ENCODE measurements around the gene TULP3. TPM values are rescaled to one million over a fixed set of nuclear protein-coding genes. Genes with fewer than 3 reads are reported as not detected.

The TULP3 gene
- total and polyA plus RNA-seq, 2 donors (not counting 3 experiments of a cell fraction or from before 2014, with no cell fraction given), result 30.8 to 31.0 TPM

GRCh38 chr12:2960996-2961616 is 70.4 kb downstream of the TULP3 start:
- Histone ChIP-seq H3K4me3 (replicated peaks in 1 of 3; ENCODE audit: insufficient read depth in 1 of 3, low read depth in 1 of 3, low read length in 3 of 3) (peak overlapping the region in 2 of 3 experiments; percentile 55 to 65), H2AFZ (ENCODE audit: low read depth, low read length) (no peak overlapping the region), H3K4me2 (ENCODE audit: insufficient read depth, low read length) (peak overlapping the region; percentile 88), H4K20me1 (replicated peaks; ENCODE audit: control insufficient read depth, extremely low read depth, insufficient read depth, low read length) (no peaks in the 10 kb centered on the region), H3K79me2 (ENCODE audit: control insufficient read depth, insufficient read depth, low read length) (peaks cover 47% of the 10 kb centered on the region), H3K9ac (replicated peaks; ENCODE audit: extremely low read depth, insufficient read depth, low read length) (no peak overlapping the region), H3K4me1 (ENCODE audit: control insufficient read depth, extremely low read depth, insufficient read depth, low read length) (peaks cover 48% of the 10 kb centered on the region), H3K36me3 (ENCODE audit: control insufficient read depth in 2 of 2, extremely low read depth in 1 of 2, insufficient read depth in 2 of 2, low read length in 2 of 2) (no peaks in the 10 kb centered on the region), H3K27ac (ENCODE audit: insufficient read depth, low read depth, low read length) (no peak overlapping the region), H3K9me3 (replicated peaks; ENCODE audit: control insufficient read depth, insufficient read depth, low read length) (no peaks in the 10 kb centered on the region), H3K9me1 (replicated peaks; ENCODE audit: control insufficient read depth, extremely low read depth, insufficient read depth, low read length) (no peaks in the 10 kb centered on the region), H3K27me3 (ENCODE audit: control insufficient read depth in 2 of 2, insufficient read depth in 2 of 2, low read length in 2 of 2) (no peaks in the 10 kb centered on the region)
- peak; percentile 48 for DNase-seq (ENCODE audit: low read depth, low spot score)
- dilution Hi-C loops (cut with MboI; ENCODE audit: extremely low pct_ligation_motif_present, low sequenced_read_pairs), result no loop called here
- TF ChIP-seq CTCF (IDR thresholded peaks at IDR 0.05; ENCODE audit: extremely low read depth in 1 of 2, insufficient read depth in 1 of 2, low read depth in 1 of 2, low read length in 2 of 2) (no peak), MYC (IDR thresholded peaks at IDR 0.05; ENCODE audit: low read depth, low read length) (no peak)
- ChIA-PET POLR2A (no interaction called here), CTCF (interaction anchor here (0.7 to 1.6 kb wide), 5 partner anchors 17 to 107 kb away, joined by 3 to 6 read pairs (median 5); no protein-coding TSS in a partner anchor)
- BruUV-seq (replicated peaks), result TSS peak; percentile 4
- intact Hi-C loops (cut with micrococcal nuclease), result loop anchor here (5.0 kb wide), 1 partner anchor 136 kb away; no protein-coding TSS in a partner anchor
- FAIRE-seq, result no peak

GRCh38 chr12:2961705-2962104 is 71.0 kb downstream of the TULP3 start:
- POLR2A ChIA-PET, result no interaction called here
- intact Hi-C loops (cut with micrococcal nuclease), result loop anchor here (5.0 kb wide), 1 partner anchor 136 kb away; no protein-coding TSS in a partner anchor
- peaks cover 51% of the 10 kb centered on the region for H3K79me2 ChIP-seq (ENCODE audit: control insufficient read depth, insufficient read depth, low read length)

More at GRCh38 chr12:2961705-2962104, 71.0 kb downstream of the TULP3 start:
- BruUV-seq (replicated peaks), result no TSS peak
- Histone ChIP-seq H2AFZ (ENCODE audit: low read depth, low read length) (no peak overlapping the region), H3K27ac (ENCODE audit: insufficient read depth, low read depth, low read length) (no peak overlapping the region), H3K9ac (replicated peaks; ENCODE audit: extremely low read depth, insufficient read depth, low read length) (no peak overlapping the region), H3K27me3 (ENCODE audit: control insufficient read depth in 2 of 2, insufficient read depth in 2 of 2, low read length in 2 of 2) (no peaks in the 10 kb centered on the region), H3K4me1 (ENCODE audit: control insufficient read depth, extremely low read depth, insufficient read depth, low read length) (peaks cover 48% of the 10 kb centered on the region), H3K4me2 (ENCODE audit: insufficient read depth, low read length) (peak overlapping the region; percentile 88), H4K20me1 (replicated peaks; ENCODE audit: control insufficient read depth, extremely low read depth, insufficient read depth, low read length) (no peaks in the 10 kb centered on the region), H3K36me3 (ENCODE audit: control insufficient read depth in 2 of 2, extremely low read depth in 1 of 2, insufficient read depth in 2 of 2, low read length in 2 of 2) (no peaks in the 10 kb centered on the region), H3K9me1 (replicated peaks; ENCODE audit: control insufficient read depth, extremely low read depth, insufficient read depth, low read length) (no peaks in the 10 kb centered on the region), H3K9me3 (replicated peaks; ENCODE audit: control insufficient read depth, insufficient read depth, low read length) (no peaks in the 10 kb centered on the region), H3K4me3 (replicated peaks in 1 of 3; ENCODE audit: insufficient read depth in 1 of 3, low read depth in 1 of 3, low read length in 3 of 3) (peak overlapping the region in 1 of 3 experiments; percentile 55)
- dilution Hi-C loops (cut with MboI; ENCODE audit: extremely low pct_ligation_motif_present, low sequenced_read_pairs), result no loop called here
- no peak for TF ChIP-seq POLR2AphosphoS5 (IDR thresholded peaks at IDR 0.05; ENCODE audit: insufficient read depth, low read depth, low read length)
- no peak for TF ChIP-seq GATA2 (IDR thresholded peaks at IDR 0.05; ENCODE audit: insufficient read depth, insufficient read length, low read depth, low read length)
- TF ChIP-seq JUN (IDR thresholded peaks at IDR 0.05; ENCODE audit: borderline replicate concordance, insufficient read depth, insufficient read length, low read depth), result no peak
- TF ChIP-seq POLR2A (IDR thresholded peaks at IDR 0.05; ENCODE audit: low read depth, low read length), result no peak
- no peak for TF ChIP-seq FOS (IDR thresholded peaks at IDR 0.05; ENCODE audit: borderline replicate concordance, insufficient read depth, low read length)
- no peak for TF ChIP-seq EZH2 (IDR thresholded peaks at IDR 0.05; ENCODE audit: borderline replicate concordance, low read depth, low read length, severe bottlenecking)
- CTCF ChIA-PET, result interaction anchor here (0.8 to 1.6 kb wide), 4 partner anchors 18 to 80 kb away, joined by 3 to 6 read pairs (median 4); no protein-coding TSS in a partner anchor
- FAIRE-seq, result peak; percentile 26
- DNase-seq (ENCODE audit: low read depth, low spot score), result no peak

Measured in endothelial cell of umbilical vein (primary cell).